Inferior parietal cortex (tissue), 1 donor: ENCODE results near the gene IMMP2L.

Experiments used
- DNase-seq: peaks from one replicate; pipeline ENCODE4 v3.0.0-alpha.2; 2016; ENCODE audit errors: extremely low spot score

IMMP2L gene

GRCh38 chr7:111558991-111559390, 3.3 kb downstream of the IMMP2L start:
- no peak for DNase-seq

- no peak for DNase-seq
Measured at GRCh38 chr7:111556977-111557376, 5.3 kb downstream of the IMMP2L start.

GRCh38 chr7:111554086-111554485, 8.2 kb downstream of the IMMP2L start:
- no peak for DNase-seq

- no peak for DNase-seq
Measured at GRCh38 chr7:111541067-111541466, 21.2 kb downstream of the IMMP2L start.

- DNase-seq, result no peak
Measured at GRCh38 chr7:111540199-111540815, 22.0 kb downstream of the IMMP2L start.

- DNase-seq, result no peak
Measured at GRCh38 chr7:111537134-111537533, 25.2 kb downstream of the IMMP2L start.

GRCh38 chr7:111535142-111535870, 27.0 kb downstream of the IMMP2L start:
- DNase-seq, result no peak

GRCh38 chr7:111532625-111533024, 29.7 kb downstream of the IMMP2L start:
- DNase-seq, result no peak

- DNase-seq, result no peak
Measured at GRCh38 chr7:111531993-111532392, 30.3 kb downstream of the IMMP2L start.

- DNase-seq, result no peak
Measured at GRCh38 chr7:111530356-111530668, 32.0 kb downstream of the IMMP2L start.

GRCh38 chr7:111529507-111530355, 32.6 kb downstream of the IMMP2L start:
- DNase-seq, result no peak

GRCh38 chr7:111528331-111528730, 34.0 kb downstream of the IMMP2L start:
- DNase-seq, result no peak

- DNase-seq, result no peak
Measured at GRCh38 chr7:111527545-111527944, 34.7 kb downstream of the IMMP2L start.

- no peak for DNase-seq
Measured at GRCh38 chr7:111525100-111525499, 37.2 kb downstream of the IMMP2L start.

- DNase-seq, result no peak
Measured at GRCh38 chr7:111521660-111522059, 40.6 kb downstream of the IMMP2L start.

- DNase-seq, result no peak
Measured at GRCh38 chr7:111518264-111518663, 44.0 kb downstream of the IMMP2L start.

- no peak for DNase-seq
Measured at GRCh38 chr7:111517549-111517951, 44.7 kb downstream of the IMMP2L start.

GRCh38 chr7:111516612-111517011, 45.7 kb downstream of the IMMP2L start:
- DNase-seq, result no peak

GRCh38 chr7:111513566-111513965, 48.7 kb downstream of the IMMP2L start:
- DNase-seq, result no peak

GRCh38 chr7:111511845-111512244, 50.4 kb downstream of the IMMP2L start:
- DNase-seq, result no peak

- DNase-seq, result no peak
Measured at GRCh38 chr7:111510584-111511378, 51.5 kb downstream of the IMMP2L start.

- DNase-seq, result no peak
Measured at GRCh38 chr7:111510062-111510461, 52.2 kb downstream of the IMMP2L start.
